HG03097 (cell line): ENCODE data around the gene PACC1.
"Not testable (repeated sequence)": the region's sequence is repeated elsewhere in the genome, so short reads cannot be mapped to it uniquely, and the experiment has no call there.

Experiments
- ATAC-seq: cut with Tn5 transposase; IDR thresholded peaks from one replicate; pipeline ENCODE4 v1.9.1; 2021; ENCODE audit not compliant: unreplicated experiment, low FRiP score

PACC1 gene

GRCh38 chr1:212344905-212345304, 69.8 kb downstream of the PACC1 start:
- no peak for ATAC-seq

GRCh38 chr1:212341090-212341489, 73.6 kb downstream of the PACC1 start:
- ATAC-seq = no peak

GRCh38 chr1:212329105-212329504, 85.6 kb downstream of the PACC1 start:
- no peak for ATAC-seq

DNA sequence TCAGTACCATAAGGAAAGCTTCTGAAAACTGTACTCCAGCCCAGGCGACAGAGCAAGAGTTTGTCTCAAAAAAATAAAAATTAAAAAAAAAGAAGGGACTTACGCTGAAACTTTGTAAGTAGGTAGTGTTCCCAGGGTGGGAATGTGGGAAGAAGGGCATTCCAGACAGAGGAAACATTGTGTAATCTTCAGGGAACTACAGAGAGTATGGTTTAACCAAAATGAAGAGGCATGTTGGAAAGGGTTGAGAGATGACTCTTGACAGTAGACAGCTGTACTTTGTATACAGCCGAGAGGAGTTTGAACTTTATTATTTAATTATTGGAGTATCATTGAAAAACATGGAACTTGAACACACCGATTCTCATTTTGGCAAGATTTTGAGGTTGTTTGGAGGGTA, 86.4 kb downstream of the PACC1 start:
- no peak for ATAC-seq

DNA sequence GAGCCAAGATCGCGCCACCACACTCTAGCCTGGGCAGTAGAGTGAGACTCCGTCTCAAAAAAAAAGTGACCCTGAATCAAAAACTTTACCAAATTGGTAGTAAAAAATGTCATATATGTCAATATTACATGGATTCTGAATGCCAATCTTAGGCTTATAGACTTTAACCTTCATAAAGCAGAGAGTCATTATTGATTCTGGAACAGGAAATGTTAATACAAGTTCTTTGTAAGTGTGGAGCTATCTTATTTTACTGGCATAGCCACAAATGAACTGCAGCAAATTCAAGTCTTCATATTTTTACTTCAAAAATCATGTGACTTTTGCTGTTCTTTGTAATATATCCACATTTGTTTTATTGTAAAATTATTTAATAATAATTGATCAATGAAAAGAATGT, 88.1 kb downstream of the PACC1 start:
- ATAC-seq = no peak

GRCh38 chr1:212323066-212323465, 91.6 kb downstream of the PACC1 start:
- no peak for ATAC-seq

- not testable (repeated sequence) for ATAC-seq
Measured at GRCh38 chr1:212321031-212321430, 93.7 kb downstream of the PACC1 start.

GRCh38 chr1:212317916-212318315, 96.8 kb downstream of the PACC1 start:
- ATAC-seq = no peak

DNA sequence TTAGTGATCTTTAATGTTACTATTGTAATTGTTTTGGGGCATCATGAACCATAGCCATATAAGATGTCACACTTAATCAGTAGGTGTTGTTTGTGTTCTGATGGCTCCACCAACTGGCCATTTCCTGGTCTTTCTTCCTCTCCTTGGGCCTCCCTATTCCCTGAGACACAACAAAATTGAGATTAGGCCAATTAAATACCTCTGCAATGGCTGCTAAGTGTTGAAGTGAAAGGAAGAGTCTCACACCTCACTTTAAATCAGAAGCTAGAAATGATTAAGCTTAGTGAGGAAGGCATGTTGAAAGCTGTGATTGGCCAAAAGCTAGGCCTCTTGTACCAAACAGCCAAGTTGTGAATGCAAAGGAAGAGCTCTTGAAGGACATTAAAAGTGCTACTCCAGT, 98.8 kb downstream of the PACC1 start:
- no peak for ATAC-seq

GRCh38 chr1:212315184-212315583, 99.5 kb downstream of the PACC1 start:
- ATAC-seq = no peak
